Muscle layer of colon (tissue), 2 donors: ENCODE results near the gene MEIOSIN.

ENCODE experiments used
- H3K27ac ChIP-seq: one replicate; pipeline ENCODE4 v1.7.0; 2013; ENCODE audit warnings: low read depth, mild to moderate bottlenecking, low read length, moderate library complexity
- H3K27me3 ChIP-seq, 2 donors: one replicate each; pipeline ENCODE4 v1.7.0; 2013; ENCODE audit warnings: low read length in 2 of 2, mild to moderate bottlenecking in 2 of 2; ENCODE audit not compliant: insufficient read depth in 2 of 2, control insufficient read depth in 1 of 2
- H3K36me3 ChIP-seq: one replicate; pipeline ENCODE4 v1.7.0; 2013; ENCODE audit warnings: mild to moderate bottlenecking, low read length; ENCODE audit not compliant: insufficient read depth
- H3K4me1 ChIP-seq: one replicate; pipeline ENCODE4 v1.7.0; 2013; ENCODE audit warnings: mild to moderate bottlenecking, low read length; ENCODE audit not compliant: insufficient read depth
- H3K4me3 ChIP-seq, 2 donors: one replicate each; pipeline ENCODE4 v1.7.0; 2013; ENCODE audit warnings: low read length in 2 of 2, low read depth in 1 of 2, mild to moderate bottlenecking in 1 of 2, moderate library complexity in 1 of 2
- H3K9ac ChIP-seq: one replicate; pipeline ENCODE4 v1.7.0; 2013; ENCODE audit warnings: low read length
- H3K9me3 ChIP-seq: one replicate; pipeline ENCODE4 v1.7.0; 2013; ENCODE audit warnings: mild to moderate bottlenecking, low read length
- donor health status: abdominal sarcoma.
- donor health status: Adenocarcinoma of cecum.

The MEIOSIN gene

DNA sequence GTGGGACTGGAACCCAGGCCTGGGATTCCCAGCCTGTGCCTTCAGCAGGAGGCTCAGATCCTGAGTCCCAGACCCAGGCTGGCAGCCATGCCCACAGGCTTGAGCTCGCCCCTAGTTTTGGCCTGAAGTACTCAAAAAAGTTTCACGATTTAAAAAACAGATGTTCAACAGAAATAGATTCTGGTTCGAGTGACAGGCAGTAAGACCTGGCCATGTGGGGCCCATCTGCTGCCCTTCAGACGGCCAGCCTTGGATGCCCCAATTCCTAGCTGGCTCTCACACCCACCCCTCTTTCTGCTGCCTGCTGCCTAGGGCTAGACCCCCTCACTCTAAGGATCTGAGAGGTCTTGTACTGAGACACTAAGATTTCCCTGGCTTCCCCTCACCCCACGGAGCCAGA, 51.9 kb downstream of the MEIOSIN start:
- H3K9ac ChIP-seq: peak overlapping the region; percentile 15
- peaks cover 0 to 4% of the 10 kb centered on the region in 2 donors for H3K27me3 ChIP-seq
- H3K9me3 ChIP-seq: no peaks in the 10 kb centered on the region
- peaks cover 42% of the 10 kb centered on the region for H3K36me3 ChIP-seq
- H3K4me3 ChIP-seq: no peak overlapping the region
- H3K27ac ChIP-seq: peak overlapping the region; percentile 35
- peaks cover 34% of the 10 kb centered on the region for H3K4me1 ChIP-seq

DNA sequence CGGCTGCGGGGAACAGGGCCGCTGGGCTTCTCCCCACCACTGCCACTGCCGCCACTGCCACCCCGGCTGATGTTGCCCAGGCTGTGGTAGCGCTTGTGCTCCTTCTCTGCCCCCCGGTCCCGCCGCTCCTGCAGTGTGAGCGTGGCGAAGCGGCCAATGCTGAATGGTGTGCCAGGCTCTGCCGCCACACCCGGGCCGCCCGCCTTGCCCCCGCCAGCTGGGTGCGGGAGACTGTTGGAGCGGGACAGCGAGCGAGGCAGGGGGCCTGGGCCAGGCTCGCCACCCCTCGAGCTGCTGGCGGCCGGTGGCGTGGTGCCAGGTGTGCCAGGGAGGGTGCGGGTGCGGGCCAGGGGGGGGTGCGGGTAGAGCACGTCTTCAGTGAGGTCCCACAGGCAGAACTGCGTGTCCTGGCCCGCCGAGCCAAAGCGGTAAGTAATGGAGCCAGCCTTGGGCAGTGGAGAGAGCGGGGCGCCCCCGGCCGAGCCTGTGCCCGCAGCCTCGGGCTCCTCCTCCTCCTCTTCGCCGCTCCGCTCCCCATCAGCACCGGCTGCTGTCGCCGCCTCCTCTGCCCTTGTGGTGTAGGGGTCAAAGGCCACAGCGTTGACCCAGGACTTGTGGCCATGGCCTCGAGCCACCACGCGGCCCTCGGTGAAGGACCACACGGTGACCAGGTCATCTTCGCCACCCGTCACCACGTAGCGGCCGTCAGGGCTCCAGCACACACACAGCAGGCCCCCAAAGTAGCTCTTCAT, 52.7 kb downstream of the MEIOSIN start:
- H3K9me3 ChIP-seq: no peaks in the 10 kb centered on the region
- peaks cover 0 to 4% of the 10 kb centered on the region in 2 donors for H3K27me3 ChIP-seq
- H3K9ac ChIP-seq: no peak overlapping the region
- no peak overlapping the region for H3K27ac ChIP-seq
- peaks cover 46% of the 10 kb centered on the region for H3K36me3 ChIP-seq
- no peak overlapping the region for H3K4me3 ChIP-seq
- H3K4me1 ChIP-seq: peaks cover 27% of the 10 kb centered on the region

DNA sequence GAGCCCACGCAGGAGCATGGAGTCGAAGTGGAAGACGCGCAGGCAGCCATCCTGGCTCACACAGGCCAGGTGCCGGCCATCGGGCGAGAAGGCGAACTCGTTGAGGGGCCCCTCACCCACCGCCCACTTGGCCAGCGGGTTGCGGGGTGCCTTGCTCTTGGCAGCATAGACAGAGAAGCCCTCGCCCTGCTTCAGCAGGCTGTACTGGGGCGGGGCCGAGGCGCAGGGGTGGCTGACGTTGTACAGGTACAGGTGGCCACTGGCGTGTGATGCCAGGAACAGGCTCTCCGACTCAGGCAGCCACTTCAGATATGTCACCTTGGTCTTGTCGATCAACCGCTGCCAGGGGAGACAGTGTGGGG, 53.3 kb downstream of the MEIOSIN start:
- H3K27me3 ChIP-seq: peaks cover 0 to 4% of the 10 kb centered on the region in 2 donors
- H3K36me3 ChIP-seq: peaks cover 46% of the 10 kb centered on the region
- H3K9me3 ChIP-seq: no peaks in the 10 kb centered on the region
- H3K4me1 ChIP-seq: peaks cover 33% of the 10 kb centered on the region
- H3K9ac ChIP-seq: no peak overlapping the region
- H3K4me3 ChIP-seq: no peak overlapping the region
- H3K27ac ChIP-seq: no peak overlapping the region

DNA sequence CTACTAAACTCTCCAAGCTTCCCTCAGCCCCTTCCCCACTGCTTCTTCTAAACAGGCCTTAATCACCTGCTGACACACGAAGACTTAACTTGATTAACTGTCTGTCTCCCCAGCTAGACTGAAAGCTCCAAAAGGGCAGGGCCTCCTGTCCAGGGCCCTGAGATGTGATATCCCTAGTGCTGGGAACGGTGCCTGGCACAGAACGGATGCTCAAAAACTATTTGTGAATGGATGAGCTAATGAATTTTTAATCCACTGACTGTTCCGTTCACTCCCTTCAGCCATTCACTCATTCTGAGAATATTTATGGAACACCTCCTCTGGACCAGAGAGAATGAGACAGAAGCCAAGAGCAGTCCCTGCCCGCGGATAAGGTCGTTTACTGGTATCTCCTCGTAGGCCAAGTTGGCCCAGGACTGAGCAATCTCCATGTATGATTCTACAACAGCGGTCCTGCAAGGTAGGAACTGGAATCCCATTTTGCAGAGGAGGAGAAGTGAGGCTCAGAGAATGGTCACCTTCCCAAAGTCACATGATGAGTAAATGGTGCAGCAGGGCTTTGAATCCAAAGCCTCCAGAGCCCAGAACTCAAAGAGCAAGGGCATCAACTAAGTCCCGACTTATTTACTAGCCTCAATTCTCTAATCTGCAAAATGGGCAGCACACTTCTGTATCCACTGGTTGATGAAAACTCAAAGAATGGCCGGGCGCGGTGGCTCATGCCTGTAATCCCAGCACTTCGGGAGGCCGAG, 56.0 kb downstream of the MEIOSIN start:
- H3K9ac ChIP-seq: no peak overlapping the region
- H3K36me3 ChIP-seq: peaks cover 46% of the 10 kb centered on the region
- H3K9me3 ChIP-seq: no peaks in the 10 kb centered on the region
- peaks cover 0 to 4% of the 10 kb centered on the region in 2 donors for H3K27me3 ChIP-seq
- no peak overlapping the region for H3K27ac ChIP-seq
- H3K4me1 ChIP-seq: peaks cover 24% of the 10 kb centered on the region
- H3K4me3 ChIP-seq: no peak overlapping the region

DNA sequence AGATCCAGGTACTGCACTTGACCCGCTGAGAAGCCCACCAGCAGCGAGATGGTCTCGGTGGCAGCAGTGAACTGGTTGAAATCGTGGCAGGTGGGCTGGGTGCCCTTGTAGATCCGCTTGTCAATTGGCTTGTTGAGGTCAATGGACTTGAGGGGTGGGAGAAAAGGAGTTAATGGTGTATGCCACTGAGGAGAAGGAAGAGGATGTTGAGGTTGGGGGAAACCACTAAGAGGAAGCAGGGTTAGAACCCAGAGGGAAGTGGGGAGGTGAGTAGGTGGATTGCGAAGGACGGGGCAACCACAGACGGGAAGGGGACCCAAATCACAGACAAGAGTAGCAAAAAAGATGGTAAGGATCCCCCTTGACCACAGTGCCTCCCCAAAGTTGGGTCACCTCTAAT, 57.7 kb downstream of the MEIOSIN start:
- Histone ChIP-seq H3K27ac (no peak overlapping the region), H3K4me3 (no peak overlapping the region)

DNA sequence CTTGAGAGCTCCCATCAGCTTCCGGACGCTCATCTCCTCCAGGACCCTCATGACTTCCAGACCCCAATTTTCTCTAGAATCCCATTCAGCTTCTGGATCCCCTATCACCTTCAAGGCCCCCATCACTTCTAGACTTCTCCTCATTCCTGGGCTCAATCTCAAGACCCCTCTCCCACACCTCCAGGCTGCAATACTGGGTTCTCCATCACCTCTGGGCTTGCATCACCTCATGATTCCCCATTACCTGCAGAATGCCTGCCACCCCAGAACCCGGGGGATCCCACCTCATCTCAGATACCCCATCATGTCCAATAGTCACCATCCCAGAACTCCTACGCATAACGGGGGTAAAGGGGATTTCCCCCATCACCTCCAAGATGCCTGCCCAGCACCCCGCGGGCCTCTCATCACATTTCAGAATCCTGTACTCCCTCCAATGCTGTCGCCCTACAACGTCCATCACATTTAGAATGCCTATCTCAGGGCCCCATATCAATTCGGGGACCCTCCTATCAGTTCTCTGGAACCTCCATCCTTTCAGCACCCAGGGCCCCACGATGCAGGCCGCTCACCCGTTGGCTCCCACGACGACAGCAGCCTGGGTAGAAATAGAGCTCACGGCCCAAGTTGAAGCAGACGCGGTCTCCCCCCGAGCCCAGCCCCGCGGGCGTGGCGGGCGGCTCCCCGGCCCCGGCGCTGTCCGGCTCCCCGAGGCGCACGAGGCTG, 58.7 kb downstream of the MEIOSIN start:
- H3K4me1 ChIP-seq: peaks cover 12% of the 10 kb centered on the region
- H3K36me3 ChIP-seq: peaks cover 24% of the 10 kb centered on the region
- peak overlapping the region; percentile 66 for H3K27ac ChIP-seq
- no peaks in the 10 kb centered on the region for H3K9me3 ChIP-seq
- peak overlapping the region; percentile 28 for H3K9ac ChIP-seq
- H3K27me3 ChIP-seq: no peaks in the 10 kb centered on the region
- H3K4me3 ChIP-seq: peak overlapping the region; percentile 65 to 78

More for the DNA sequence above, 57.7 kb downstream of the MEIOSIN start:
- Histone ChIP-seq H3K9ac (peak overlapping the region; percentile 28), H3K9me3 (no peaks in the 10 kb centered on the region), H3K4me1 (peaks cover 12% of the 10 kb centered on the region), H3K27me3 (peaks cover 0 to 4% of the 10 kb centered on the region in 2 donors), H3K36me3 (peaks cover 34% of the 10 kb centered on the region)

DNA sequence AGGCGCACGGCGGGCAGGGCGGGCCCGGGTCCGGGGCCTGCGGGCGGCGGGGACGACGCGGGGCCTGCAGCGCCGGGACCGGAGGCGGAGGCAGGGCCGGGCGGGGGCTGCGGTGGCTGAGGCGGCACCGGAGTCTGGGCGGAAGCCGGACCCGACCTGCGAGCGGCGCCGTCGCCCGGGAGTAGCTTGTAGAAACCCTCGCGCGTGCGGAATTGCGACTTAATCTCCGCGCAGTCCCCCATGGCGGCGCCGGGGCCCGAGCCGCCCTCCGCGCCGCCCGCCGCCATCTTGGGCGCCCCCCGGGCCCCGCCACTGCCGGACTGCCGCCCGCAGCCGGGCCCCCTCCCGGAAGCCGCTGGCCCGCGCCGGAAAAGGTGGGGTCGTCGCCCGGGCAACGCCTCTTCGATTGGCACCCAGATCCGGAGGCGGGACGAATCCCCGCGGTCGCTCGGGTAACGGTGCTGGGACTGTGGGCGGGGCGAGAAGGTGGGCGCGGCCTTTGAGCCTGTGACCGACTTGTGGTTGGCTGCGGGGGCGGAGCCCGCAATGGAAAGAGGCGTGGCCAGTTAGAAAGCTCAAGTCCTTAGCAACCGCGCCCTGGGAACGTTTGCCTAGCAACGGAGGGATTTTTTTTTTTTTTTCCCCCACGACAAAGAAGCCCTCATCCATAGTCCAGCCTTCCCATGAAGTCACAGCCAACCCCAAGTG, 59.4 kb downstream of the MEIOSIN start, which contains the start of gene DMWD:
Gene DMWD (minus strand): TSS at position 376 of the 708 bp plus-strand sequence. CDS start 89 bp downstream, at position 287.
- H3K4me3 ChIP-seq: peak within 1 kb of the TSS; percentile 65 to 78
- peaks cover 12% of the 10 kb centered on the region for H3K4me1 ChIP-seq
- H3K36me3 ChIP-seq: peaks cover 21% of the 10 kb centered on the region
- no peaks in the 10 kb centered on the region for H3K27me3 ChIP-seq
- peak within 1 kb of the TSS; percentile 66 for H3K27ac ChIP-seq
- H3K9ac ChIP-seq: peak within 1 kb of the TSS; percentile 28
- H3K9me3 ChIP-seq: no peaks in the 10 kb centered on the region

DNA sequence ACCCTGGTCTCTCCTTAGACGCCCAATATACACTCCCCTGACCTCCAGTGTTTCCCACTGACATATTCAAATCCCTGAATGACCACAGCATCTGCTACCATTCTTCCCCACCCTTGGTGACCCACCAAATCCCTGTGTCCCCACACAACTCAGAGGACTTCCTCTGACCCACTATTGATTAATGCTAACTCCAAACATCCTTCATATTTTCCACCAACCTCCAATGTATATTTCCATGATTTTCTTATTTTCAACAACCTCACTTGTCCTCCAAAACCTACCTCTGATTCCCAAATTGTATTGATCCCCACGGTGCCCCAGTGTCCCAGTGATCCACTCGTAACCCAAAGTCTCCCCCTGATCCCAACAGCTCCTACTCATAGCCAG, 59.9 kb downstream of the MEIOSIN start:
- peaks cover 12% of the 10 kb centered on the region for H3K4me1 ChIP-seq
- H3K9me3 ChIP-seq: no peaks in the 10 kb centered on the region
- H3K27me3 ChIP-seq: no peaks in the 10 kb centered on the region
- peak overlapping the region; percentile 32 for H3K27ac ChIP-seq
- no peak overlapping the region for H3K9ac ChIP-seq
- peaks cover 19% of the 10 kb centered on the region for H3K36me3 ChIP-seq
- no peak overlapping the region for H3K4me3 ChIP-seq

DNA sequence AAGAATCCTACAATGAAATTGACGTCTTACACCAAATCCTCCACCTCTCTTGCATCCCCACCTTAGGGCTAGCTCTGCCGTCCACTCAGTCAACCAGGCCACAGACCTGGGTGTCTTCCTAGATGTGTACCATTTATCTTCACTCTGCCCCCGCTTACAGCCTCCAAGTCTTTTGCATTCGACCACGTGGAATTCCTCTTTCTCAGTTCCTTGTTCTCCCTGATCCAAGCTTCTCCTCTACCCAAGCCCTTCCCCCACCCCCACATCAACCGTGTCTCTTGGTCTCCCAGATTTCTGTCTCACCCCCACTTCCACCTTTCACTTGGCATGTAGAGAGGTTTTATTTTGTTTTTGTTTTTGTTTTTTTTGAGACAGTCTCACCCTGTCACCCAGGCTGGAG, 60.6 kb downstream of the MEIOSIN start:
- Histone ChIP-seq H3K27ac (no peak overlapping the region), H3K9me3 (no peaks in the 10 kb centered on the region), H3K9ac (no peak overlapping the region)

DNA sequence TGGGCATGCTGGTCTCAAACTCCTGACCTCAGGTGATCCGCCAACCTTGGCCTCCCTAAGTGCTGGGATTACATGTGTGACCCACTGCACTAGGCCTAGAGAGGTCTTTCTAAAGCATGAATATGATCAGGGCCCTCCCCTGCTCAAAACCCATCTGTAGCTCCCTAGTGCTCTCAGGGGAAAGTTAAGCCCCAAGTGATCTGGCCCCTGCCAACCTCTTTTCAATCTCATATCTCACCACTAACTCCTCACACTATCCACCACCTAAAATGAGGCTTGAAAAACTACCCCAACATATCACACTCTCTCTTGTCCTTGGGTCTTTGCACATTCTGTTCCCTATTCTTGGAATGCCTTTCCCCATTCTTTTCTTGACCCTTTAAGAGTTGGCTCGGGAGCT, 61.4 kb downstream of the MEIOSIN start:
- Histone ChIP-seq H3K4me3 (no peak overlapping the region), H3K9ac (no peak overlapping the region), H3K4me1 (peaks cover 12% of the 10 kb centered on the region), H3K9me3 (no peaks in the 10 kb centered on the region), H3K27me3 (no peaks in the 10 kb centered on the region), H3K27ac (no peak overlapping the region), H3K36me3 (peaks cover 4% of the 10 kb centered on the region)

More for the DNA sequence above, 60.6 kb downstream of the MEIOSIN start:
- no peak overlapping the region for H3K4me3 ChIP-seq
- H3K27me3 ChIP-seq: no peaks in the 10 kb centered on the region
- peaks cover 12% of the 10 kb centered on the region for H3K4me1 ChIP-seq
- H3K36me3 ChIP-seq: peaks cover 12% of the 10 kb centered on the region
